Measurements from ENCODE around the gene ZFHX3.

ZFHX3 gene

GRCh38 chr16:73068541-73069401, 20.8 kb upstream of the ZFHX3 start:
- DNase-seq (ENCODE audit: low spot score) = no peak

- DNase-seq (ENCODE audit: low spot score) = no peak
These were observed 20.0 kb upstream of the ZFHX3 start for GRCh38 chr16:73067671-73068540.

- DNase-seq (ENCODE audit: low spot score) = no peak
These were observed 19.2 kb upstream of the ZFHX3 start for GRCh38 chr16:73066927-73067670.

GRCh38 chr16:73066331-73066926, 18.5 kb upstream of the ZFHX3 start:
- no peak for DNase-seq (ENCODE audit: low spot score)

- no peak for DNase-seq (ENCODE audit: low spot score)
These were observed 17.9 kb upstream of the ZFHX3 start for GRCh38 chr16:73065632-73066330.

GRCh38 chr16:73064994-73065545, 17.1 kb upstream of the ZFHX3 start:
- DNase-seq (ENCODE audit: low spot score) = no peak

GRCh38 chr16:73064212-73064993, 16.5 kb upstream of the ZFHX3 start:
- DNase-seq (ENCODE audit: low spot score) = no peak

- DNase-seq (ENCODE audit: low spot score) = no peak
These were observed 15.9 kb upstream of the ZFHX3 start for GRCh38 chr16:73063854-73064211.

- DNase-seq (ENCODE audit: low spot score) = no peak
These were observed 15.1 kb upstream of the ZFHX3 start for GRCh38 chr16:73062743-73063733.

GRCh38 chr16:73062001-73062616, 14.2 kb upstream of the ZFHX3 start:
- no peak for DNase-seq (ENCODE audit: low spot score)

GRCh38 chr16:73060892-73061490, 13.1 kb upstream of the ZFHX3 start:
- no peak for DNase-seq (ENCODE audit: low spot score)

GRCh38 chr16:73059779-73060615, 12.1 kb upstream of the ZFHX3 start:
- DNase-seq (ENCODE audit: low spot score) = no peak

GRCh38 chr16:73058616-73059409, 10.9 kb upstream of the ZFHX3 start:
- DNase-seq (ENCODE audit: low spot score) = no peak

- DNase-seq (ENCODE audit: low spot score) = no peak
These were observed 10.3 kb upstream of the ZFHX3 start for GRCh38 chr16:73058221-73058615.

- no peak for DNase-seq (ENCODE audit: low spot score)
These were observed 9.6 kb upstream of the ZFHX3 start for GRCh38 chr16:73057291-73058210.
